Large intestine (tissue), 3 donors: ENCODE data around the gene SPATC1L. TPM values are rescaled to one million over a fixed set of nuclear protein-coding genes. Genes with fewer than 3 reads are reported as not detected.
"Not testable (repeated sequence)": the region's sequence is repeated elsewhere in the genome, so short reads cannot be mapped to it uniquely, and the experiment has no call there.

Experiments used
- DNase-seq, 2 donors: peaks; one replicate each; pipeline versions ENCODE4 v3.0.0 to v3.0.0-alpha.2; 2013
- H3K27ac ChIP-seq: one replicate; pipeline ENCODE4 v1.5.1; 2013; ENCODE audit warnings: low read length
- H3K27me3 ChIP-seq: 2 replicates; pipeline ENCODE4 v1.6.1; 2013; ENCODE audit warnings: low read length; ENCODE audit not compliant: control insufficient read depth, insufficient read depth
- H3K36me3 ChIP-seq: 2 replicates; pipeline ENCODE4 v1.6.1; 2013; ENCODE audit warnings: low read length; ENCODE audit not compliant: control insufficient read depth, insufficient read depth
- H3K4me1 ChIP-seq: one replicate; pipeline ENCODE4 v1.6.1; 2013; ENCODE audit warnings: low read length; ENCODE audit not compliant: control insufficient read depth, insufficient read depth
- H3K4me3 ChIP-seq: one replicate; pipeline ENCODE4 v1.5.1; 2013; ENCODE audit warnings: low read length
- H3K9me3 ChIP-seq: one replicate; pipeline ENCODE4 v1.6.1; 2013; ENCODE audit warnings: mild to moderate bottlenecking, low read depth, low read length, moderate library complexity; ENCODE audit not compliant: control insufficient read depth
- WGBS: methylation state at CpG from one replicate; pipeline ENCODE4 v1.1.5; 2013; ENCODE audit warnings: low lambda C conversion rate; ENCODE audit not compliant: insufficient coverage; 5-methylcytosine and 5-hydroxymethylcytosine counted together
- polyA plus RNA-seq: library from polyadenylated mRNA; unstranded; fragments of 120-200 nt; gene quantifications from one replicate; pipeline ENCODE4 v1.2.1, GENCODE V29; 2013

The SPATC1L gene
- polyA plus RNA-seq, 1 donor: 13.2 TPM

DNA sequence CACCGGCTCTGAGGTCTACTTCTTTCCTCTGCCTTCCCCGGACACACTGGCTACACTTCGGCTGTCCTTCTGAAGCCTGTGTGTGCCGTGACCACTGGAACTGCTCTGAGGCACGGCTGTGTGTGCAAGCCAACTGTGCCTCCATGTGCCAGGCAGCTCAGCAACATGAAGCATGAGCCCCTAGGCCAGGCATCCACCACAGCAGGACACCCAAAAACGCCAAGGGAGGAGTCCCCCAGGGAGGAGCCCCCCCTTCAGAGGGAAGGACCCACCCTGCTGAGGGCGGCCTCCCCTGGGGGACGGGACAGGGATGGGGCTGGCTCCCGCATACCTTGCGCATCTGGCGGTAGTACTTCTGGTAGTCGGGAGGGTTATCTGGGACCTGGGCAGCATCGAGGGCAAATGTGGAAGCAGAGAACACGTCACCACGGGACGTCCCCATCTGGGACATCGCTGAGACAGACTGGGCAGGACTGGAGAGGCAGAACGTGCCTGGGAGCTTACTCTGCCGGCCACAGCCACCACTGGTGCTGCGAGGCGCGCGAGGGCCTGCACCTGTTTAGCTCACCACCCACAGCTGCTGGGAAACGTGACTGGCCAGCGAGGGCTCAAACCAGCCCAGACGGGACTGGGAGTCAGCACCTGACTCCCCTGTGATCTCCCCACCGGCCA lies 23.8 kb upstream of the SPATC1L start:
- peaks cover 29% of the 10 kb centered on the region for H3K36me3 ChIP-seq
- no CpG with 5 or more reads among the region's 27 CpGs for WGBS
- H3K4me3 ChIP-seq: no peak overlapping the region
- H3K9me3 ChIP-seq: no peaks in the 10 kb centered on the region
- DNase-seq: no peak
- no peaks in the 10 kb centered on the region for H3K4me1 ChIP-seq
- H3K27ac ChIP-seq: no peak overlapping the region
- no peaks in the 10 kb centered on the region for H3K27me3 ChIP-seq

DNA sequence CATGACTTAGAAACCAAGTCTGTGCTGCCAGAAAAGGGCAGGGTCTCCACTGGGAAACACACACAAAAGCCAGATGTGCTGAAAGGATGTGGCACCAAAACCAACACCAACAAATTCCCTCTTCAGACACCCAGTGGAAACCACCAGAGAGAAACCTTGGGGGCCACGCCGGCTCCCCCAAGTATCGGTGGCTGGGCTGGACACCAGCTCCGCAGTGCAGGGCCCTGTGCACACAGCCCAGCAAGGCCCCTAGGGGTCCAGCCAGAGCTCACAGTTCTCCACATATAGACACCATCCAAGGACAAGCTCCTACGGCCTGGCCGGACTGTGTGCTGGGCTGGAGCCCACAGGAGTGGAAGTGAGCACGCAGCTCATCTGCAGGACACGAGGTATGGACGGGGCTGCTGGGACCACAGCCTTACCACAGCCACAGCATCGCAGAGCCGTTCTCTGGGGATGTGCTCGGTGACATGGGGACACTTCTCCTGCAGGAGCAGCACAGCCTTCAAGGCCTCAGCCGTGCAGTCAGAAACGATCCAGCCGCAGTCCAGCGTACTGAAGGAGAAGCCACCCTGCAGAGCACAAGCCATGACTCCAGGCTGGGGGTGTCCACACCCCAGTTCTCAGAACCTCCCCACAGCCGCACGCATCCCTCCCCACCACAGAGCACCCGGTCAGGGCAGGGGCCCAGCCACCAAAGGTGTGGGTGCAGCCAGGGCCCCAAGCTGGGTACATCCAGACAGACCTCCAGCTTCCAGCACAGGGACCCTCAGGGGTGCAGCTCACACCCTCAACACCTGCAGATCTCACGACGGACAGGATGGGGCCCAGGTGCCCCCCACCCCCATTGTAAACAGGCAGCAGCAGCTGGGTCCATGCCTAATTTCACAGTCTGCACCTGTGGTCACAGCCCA lies 23.0 kb upstream of the SPATC1L start:
- no peak for DNase-seq
- WGBS: no CpG with 5 or more reads among the region's 21 CpGs

DNA sequence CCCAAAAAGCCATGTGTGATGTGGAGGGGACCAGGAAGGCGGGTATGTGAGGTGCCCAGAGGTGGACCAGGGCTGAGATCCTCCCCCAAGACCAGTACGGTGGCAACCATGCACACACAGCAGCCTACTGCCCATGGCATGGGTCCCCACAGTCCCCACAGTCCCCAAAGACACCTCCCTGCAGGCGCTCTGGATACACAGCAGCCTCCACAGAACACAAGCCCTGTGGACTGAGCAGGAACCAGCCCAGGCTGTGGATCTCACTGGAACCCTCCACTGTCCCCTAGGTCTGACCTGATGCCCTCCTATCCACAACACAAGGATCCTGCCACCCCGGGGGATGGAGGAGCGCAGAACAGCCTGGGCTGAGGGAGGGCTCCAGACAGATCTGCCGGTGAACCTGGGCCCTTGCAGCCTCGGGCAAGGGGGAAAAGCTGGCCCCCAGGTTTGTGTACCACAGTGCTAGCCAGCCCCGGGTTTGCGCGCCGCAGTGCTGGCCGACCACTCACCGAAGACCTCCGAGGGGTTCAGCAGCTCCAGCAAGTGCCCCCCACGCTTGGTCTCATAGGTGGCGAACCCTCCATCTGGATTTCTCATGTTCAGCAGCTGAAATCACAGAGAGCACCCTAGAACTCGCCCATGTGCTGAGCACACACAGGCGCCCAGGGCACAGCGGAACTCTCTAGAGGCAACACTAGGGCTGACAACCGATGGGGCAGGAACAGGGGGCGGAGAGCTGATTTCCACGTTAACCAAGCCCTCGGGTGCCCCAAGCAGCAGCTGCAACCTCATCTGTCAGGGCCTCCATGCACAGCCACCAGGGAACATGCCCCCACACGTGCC lies 22.1 kb upstream of the SPATC1L start:
- DNase-seq: no peak
- no CpG with 5 or more reads among the region's 24 CpGs for WGBS
- H3K36me3 ChIP-seq: peaks cover 33% of the 10 kb centered on the region

More for the DNA sequence above, 23.0 kb upstream of the SPATC1L start:
- H3K27ac ChIP-seq: no peak overlapping the region
- no peaks in the 10 kb centered on the region for H3K4me1 ChIP-seq
- H3K4me3 ChIP-seq: no peak overlapping the region
- H3K36me3 ChIP-seq: peaks cover 33% of the 10 kb centered on the region
- H3K27me3 ChIP-seq: no peaks in the 10 kb centered on the region
- H3K9me3 ChIP-seq: no peaks in the 10 kb centered on the region

DNA sequence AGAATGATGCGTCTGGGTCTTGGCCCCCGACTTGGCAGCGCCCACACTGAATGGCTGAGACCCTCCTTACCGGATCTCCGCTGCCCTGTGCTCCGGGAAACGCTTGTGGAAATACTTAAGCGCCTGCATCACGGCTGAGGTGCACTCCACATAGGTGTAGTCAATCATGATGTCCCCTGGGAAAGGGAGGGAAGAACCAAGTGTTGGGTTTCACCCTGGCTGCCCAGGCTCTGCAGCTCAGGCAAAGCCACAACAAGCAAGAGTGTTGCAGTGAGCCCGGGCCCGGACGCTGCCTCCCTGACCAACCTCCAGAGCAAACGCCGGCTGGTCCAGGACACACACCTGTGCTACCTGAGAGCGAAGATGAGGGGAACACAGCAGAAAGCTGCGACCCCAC lies 21.5 kb upstream of the SPATC1L start:
- H3K36me3 ChIP-seq: peaks cover 33% of the 10 kb centered on the region
- H3K4me1 ChIP-seq: no peaks in the 10 kb centered on the region
- no peaks in the 10 kb centered on the region for H3K27me3 ChIP-seq
- no peak overlapping the region for H3K27ac ChIP-seq
- no peaks in the 10 kb centered on the region for H3K9me3 ChIP-seq
- no CpG with 5 or more reads among the region's 16 CpGs for WGBS
- no peak for DNase-seq
- no peak overlapping the region for H3K4me3 ChIP-seq

More for the DNA sequence above, 22.1 kb upstream of the SPATC1L start:
- Histone ChIP-seq H3K4me1 (no peaks in the 10 kb centered on the region), H3K27me3 (no peaks in the 10 kb centered on the region), H3K4me3 (no peak overlapping the region), H3K9me3 (no peaks in the 10 kb centered on the region), H3K27ac (no peak overlapping the region)

DNA sequence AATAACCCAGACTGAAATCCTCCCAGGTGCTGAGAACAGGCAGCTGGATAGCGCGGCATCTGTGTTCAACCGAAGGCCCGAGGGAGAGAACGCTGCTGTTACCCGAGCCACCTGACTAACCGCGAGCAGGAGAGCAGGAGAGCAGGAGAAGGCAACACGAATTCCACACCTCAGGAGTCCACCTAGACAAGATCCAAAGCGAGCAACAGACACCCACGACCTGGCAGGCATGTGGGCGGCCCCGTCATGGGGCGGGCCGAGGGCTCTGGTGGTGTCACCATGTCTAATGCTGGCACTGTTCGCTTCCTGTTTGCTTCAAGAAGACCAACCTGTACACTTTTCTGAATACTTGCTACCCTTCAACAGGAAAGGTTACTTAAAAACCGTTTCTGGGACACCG lies 20.9 kb upstream of the SPATC1L start:
- DNase-seq: no peak
- Histone ChIP-seq H3K36me3 (peaks cover 35% of the 10 kb centered on the region), H3K4me1 (no peaks in the 10 kb centered on the region), H3K4me3 (no peak overlapping the region), H3K27ac (no peak overlapping the region), H3K27me3 (no peaks in the 10 kb centered on the region), H3K9me3 (no peaks in the 10 kb centered on the region)
- 100% methylated on average over 1 of the region's 18 CpGs for WGBS

DNA sequence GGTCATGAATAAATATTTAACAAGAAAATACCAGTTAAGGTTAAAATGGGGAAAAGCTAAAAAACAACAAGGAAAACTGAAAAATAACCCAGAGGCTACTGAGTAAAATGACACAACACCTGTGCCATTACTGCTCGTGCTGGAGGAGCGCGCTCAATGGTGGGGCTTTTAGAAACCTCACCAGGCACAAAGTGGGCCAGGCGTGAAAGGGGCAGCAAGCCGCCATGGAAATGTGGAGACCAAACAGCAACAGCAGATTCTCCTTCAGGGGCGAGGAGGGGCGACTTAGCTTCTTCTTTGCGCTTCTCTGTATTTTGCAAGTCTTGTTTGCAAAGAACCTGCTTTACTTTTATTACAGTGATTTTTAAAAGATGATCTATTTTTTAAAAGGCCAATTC lies 18.9 kb upstream of the SPATC1L start:
- peaks cover 31% of the 10 kb centered on the region for H3K36me3 ChIP-seq
- H3K27me3 ChIP-seq: no peaks in the 10 kb centered on the region
- no peak overlapping the region for H3K4me3 ChIP-seq
- no peak for DNase-seq
- 100% methylated on average over 1 of the region's 8 CpGs for WGBS
- no peak overlapping the region for H3K27ac ChIP-seq
- H3K9me3 ChIP-seq: no peaks in the 10 kb centered on the region
- H3K4me1 ChIP-seq: no peaks in the 10 kb centered on the region

DNA sequence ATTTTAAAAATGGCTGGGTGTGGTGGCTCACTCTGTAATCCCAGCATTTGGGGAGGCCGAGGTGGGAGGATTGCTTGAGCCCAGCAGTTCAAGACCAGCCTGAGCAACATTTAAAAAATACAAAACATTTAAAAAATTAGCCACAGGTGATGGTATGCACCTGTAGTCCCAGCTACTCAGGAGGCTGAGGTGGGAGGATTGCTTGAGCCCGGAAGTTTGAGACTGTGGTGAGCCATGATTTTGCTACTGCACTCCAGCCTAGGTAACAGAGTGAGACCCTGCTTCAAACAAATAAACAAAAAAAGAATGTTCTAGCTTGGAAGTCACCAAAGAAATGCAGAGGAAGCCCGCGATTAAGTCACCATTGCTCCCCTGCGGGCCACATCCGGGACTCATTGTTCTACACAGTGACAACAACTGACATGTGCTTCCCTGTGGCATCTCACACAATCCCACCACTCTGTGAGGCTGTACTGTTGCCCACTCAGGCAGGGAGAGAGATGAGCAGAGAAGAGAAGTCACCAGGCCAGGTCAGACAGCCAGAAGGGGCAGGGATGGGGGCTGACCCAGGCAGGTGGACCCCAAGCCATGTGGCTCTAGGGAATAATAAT lies 18.4 kb upstream of the SPATC1L start:
- Histone ChIP-seq H3K4me1 (no peaks in the 10 kb centered on the region), H3K9me3 (no peaks in the 10 kb centered on the region), H3K4me3 (no peak overlapping the region), H3K36me3 (peaks cover 31% of the 10 kb centered on the region), H3K27ac (no peak overlapping the region), H3K27me3 (no peaks in the 10 kb centered on the region)
- DNase-seq: no peak
- 86% methylated on average over 1 of the region's 6 CpGs for WGBS

DNA sequence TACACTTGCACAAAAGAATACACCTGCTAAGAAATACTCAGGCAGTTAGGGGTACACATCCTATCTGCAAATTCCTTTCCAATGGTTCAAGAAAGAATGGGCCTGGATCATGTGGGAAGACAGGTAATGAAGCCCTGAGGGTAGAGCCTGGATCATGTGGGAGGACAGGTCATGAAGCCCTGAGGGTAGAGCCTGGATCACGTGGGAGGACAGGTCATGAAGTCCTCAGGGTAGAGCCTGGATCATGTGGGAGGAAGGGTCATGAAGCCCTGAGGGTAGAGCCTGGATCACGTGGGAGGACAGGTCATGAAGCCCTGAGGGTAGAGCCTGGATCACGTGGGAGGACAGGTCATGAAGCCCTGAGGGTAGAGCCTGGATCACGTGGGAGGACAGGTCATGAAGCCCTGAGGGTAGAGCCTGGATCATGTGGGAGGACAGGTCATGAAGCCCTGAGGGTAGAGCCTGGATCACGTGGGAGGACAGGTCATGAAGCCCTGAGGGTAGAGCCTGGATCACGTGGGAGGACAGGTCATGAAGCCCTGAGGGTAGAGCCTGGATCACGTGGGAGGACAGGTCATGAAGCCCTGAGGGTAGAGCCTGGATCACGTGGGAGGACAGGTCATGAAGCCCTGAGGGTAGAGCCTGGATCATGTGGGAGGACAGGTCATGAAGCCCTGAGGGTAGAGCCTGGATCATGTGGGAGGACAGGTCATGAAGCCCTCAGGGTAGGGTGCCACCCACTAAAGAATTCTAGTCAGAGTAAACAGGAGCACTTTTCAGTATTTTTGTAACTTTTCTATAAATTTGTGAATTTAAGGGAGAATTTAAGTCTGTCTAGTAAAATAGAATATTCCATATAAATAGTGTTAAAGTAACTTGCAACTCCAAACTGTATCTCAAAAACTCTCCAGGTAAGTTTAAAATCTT lies 16.9 kb upstream of the SPATC1L start:
- H3K36me3 ChIP-seq: peaks cover 25% of the 10 kb centered on the region
- DNase-seq: not testable (repeated sequence)
- WGBS: no CpG with 5 or more reads among the region's 8 CpGs

More for the DNA sequence above, 16.9 kb upstream of the SPATC1L start:
- not testable (repeated sequence) for H3K27ac ChIP-seq, H3K27me3 ChIP-seq, H3K9me3 ChIP-seq, H3K4me1 ChIP-seq, H3K4me3 ChIP-seq
